ENCODE data around the gene FHOD3. TPM values are rescaled to one million over a fixed set of nuclear protein-coding genes. Genes with fewer than 3 reads are reported as not detected.

Gene FHOD3
- total RNA-seq, 1 experiment from 2014 or later, result 13.0 TPM

DNA sequence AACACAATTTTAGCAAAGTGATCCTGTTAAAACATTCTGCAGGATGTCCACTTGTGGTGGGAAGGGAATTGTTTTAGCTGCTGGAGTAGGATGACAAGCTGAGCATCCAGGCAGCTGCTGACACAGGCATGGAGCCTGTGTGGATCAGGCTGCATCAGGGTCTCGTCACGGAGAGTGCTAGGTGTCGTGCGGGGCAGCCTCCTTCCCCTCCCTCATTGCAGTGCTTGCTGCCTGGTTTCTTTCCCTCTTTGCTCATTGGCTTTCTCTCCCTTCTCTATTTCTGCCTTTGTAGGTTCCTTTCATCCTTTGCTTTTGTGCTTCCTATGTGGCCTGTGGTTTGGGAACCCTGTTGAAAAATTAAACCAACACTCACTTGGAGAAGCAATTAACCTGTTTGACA lies 358.4 kb downstream of the FHOD3 start:
- no peak for DNase-seq (ENCODE audit: low spot score)

DNA sequence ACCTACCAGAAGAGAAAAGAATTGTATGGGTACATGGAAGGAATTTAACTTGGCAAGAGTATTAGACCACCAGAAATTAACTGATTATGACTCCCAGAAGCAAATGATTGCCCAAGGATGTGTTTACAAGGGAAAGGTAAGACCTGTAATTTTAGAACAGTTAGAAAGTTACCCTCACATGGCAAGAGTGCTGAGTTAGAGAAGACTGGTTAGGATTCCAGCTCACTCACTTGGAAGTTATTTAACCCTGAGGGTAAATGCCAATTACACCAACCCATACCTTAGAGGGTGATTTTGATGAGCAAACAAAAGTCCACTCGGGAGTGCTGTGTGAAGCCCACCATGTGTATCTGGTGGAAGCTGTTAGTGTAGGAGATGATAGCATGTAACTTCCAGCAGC lies 361.1 kb downstream of the FHOD3 start:
- no peak for DNase-seq (ENCODE audit: low spot score)

DNA sequence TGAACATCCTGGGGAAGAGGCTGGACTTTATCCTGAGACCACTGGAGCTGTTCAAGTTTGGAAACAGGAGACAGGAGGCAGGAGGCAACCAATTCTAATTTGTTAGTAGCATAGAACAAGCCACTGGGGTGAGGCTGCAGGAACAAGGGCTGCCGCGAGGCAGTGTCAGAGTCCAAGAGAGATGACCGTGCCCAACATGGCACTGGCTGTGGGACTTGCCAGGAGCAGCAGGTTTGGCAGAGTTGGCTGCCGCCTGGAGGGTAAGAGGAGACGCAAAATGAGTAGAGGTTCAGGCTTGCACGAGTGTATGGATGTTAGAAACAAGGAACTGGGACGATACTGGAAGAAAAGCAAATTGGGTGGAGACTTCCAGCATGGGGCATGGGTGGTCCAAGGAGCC lies 362.8 kb downstream of the FHOD3 start:
- no peak for DNase-seq (ENCODE audit: low spot score)

DNA sequence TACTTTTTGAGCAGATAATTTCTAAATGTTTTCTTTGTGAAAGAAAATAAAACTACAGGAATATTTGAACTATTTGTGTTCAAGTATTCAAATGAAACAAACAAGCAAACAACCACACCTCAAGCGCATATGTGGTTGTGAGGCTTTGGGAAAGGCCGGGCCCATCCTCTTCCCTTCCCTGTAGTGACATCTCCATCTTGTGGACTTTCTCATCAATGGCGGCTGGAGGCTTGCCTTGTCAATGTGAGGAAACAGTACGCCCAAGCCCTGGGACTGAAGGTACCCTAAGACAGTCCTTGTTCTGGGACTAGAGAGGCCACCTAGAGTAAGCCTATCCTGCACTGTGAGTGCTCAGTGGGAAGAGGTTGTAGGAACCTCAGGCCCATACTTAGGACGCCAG lies 364.5 kb downstream of the FHOD3 start:
- peak; percentile 33 for DNase-seq (ENCODE audit: low spot score)

DNA sequence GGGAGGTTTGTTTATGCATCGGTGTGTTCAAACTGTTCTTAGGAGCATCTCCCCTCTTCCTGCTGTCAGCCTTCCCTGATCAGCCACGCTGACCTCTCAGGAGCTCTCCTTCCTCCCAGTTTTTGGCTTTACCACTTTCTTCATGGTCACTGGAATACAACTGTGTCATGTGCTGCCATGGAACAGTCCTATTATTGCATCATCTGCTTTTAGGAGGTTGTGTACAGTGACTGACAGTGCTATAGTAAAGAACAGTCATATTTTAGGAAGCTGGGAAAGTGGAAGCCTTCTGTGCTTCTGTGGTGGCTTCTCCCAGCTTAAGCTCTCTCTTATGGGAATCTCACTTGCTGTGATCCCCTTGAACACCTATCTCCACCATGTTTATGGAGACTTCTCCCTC lies 365.8 kb downstream of the FHOD3 start:
- no peak for DNase-seq (ENCODE audit: low spot score)

DNA sequence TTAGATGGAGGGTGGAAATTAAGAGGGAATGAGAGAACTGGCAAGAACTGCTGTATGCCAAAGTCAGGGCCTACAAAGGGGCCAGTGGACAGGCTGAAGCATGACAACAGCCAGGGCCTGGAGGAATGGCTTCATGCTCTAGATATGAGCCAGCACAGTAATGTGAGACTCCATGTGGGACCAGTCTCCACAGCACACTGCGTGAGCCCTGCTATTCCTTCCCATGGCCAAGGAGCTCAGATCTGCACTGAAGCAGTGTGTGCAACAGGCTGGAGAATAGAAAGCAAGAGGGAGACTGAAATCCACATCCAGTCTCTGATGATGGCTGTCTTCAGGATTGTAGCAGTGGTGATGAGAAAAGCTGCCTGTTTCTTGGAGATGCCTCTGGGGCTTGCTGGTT lies 368.4 kb downstream of the FHOD3 start:
- no peak for DNase-seq (ENCODE audit: low spot score)

DNA sequence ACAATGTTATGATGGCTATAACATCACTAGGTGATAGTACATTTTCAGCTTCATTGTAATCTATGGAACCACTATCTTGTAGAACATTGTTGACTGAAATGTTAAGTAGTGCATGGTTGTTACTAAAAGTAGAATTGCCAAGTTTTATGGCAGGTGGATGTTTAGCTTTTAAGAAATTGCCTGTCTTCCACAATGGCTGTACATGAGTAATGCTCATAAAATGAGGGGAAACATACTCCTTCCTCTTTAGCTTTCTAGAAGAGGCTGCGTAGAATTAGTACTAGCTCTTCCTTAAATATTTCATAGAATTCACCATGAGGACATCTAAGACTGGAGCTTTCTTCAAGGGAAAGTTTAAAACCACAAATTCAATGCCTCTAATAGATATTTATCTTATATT lies 370.3 kb downstream of the FHOD3 start:
- DNase-seq (ENCODE audit: low spot score), result no peak

DNA sequence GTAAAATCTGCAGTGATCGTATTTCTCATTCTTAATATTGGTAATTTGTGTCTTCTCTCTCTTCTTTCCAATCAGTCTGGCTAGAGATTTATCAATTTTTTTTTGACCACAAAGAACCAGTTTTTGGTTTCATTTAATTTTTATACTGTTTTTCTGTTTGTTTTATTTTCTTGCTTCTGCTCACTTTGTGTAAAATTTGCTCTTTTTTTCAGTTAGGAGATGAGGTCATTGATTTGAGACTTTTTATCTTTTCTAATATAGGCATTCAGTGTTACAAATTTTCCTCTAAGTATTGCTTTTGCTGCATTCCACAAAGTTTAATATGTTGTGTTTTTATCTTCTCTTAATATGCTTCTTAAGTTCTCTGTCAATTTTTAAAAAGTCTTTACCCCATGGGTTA lies 370.8 kb downstream of the FHOD3 start:
- DNase-seq (ENCODE audit: low spot score), result no peak

DNA sequence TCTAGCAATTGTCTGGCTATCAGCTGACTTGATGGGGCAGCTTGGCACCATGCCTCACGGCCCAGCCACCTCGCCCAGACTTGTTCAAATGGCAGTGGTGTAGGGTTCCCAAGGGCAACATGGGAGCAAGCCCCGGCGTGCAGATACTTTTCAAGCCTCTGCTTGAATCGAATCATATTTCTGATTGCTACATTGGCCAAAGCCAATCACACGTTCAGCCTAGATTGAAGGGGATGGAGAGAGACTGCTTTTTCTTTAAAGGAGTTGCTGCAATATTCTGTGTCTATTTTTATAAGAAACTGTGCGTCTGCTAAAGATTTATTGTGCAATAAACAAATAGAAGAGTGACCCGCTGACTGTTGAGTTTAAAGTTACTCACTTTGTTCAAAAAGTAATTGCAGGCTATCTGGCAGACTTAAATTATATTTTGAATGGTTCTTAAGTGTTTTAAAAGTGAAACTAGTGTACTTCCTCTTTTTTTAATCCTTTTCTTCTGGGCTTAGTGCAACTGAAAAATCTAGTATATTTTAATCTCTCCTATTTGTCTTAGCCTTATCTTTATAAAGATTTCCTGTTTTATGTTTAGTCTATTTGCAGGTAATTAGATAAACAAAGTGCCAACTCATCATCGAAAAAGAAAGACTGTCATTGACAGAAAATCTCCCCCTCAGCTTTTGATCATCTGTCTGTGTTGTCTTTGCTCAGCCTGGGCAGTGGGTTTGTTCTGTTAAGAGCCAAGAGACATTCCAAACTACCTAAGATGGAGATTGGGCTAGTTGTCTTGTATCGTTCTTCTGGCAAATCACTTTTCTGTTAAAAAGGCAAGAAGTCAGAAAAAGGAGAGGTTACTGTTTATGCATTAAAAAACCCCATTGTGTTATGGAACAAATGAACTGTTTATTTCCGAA lies 375.2 kb downstream of the FHOD3 start:
- DNase-seq (ENCODE audit: low spot score), result peak; percentile 21

DNA sequence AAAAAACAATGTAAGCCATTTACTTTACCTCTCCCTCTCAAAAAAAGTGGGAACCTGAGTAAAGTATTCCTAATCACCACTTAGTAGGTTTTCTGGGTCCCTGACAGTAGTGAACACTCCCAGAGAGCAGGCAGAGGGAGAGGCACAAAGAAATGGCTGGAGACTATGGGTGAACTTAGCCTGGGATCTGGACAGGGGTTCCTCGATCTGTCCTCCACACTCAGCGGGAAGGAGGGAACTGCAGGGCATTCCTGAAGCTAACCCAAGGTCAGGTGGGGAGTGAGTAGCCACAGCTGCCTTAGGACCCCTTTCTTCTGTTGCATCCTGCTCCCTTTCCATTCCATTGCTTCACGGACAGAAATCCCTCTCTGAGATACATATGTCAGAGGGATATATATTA lies 375.9 kb downstream of the FHOD3 start:
- DNase-seq (ENCODE audit: low spot score), result no peak

DNA sequence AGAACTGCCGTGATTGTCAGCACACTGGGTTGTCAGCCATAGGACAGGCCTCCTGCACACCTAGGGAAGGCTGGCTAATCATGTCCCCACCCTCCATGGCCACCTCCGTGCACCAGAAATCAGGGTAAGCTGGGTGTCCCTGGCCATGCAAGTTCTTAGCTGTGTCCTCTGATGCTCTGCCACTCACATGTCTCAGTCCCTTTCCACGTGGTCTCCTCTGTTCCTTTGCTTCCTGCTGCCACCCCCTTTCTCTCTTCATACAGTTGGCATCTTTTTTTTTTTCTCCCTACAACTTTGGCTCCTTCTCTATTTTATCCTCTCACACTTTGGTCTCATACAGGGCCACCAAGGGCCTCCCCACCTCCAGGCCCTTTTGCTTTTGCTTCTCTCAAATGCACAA lies 377.6 kb downstream of the FHOD3 start:
- no peak for DNase-seq (ENCODE audit: low spot score)

DNA sequence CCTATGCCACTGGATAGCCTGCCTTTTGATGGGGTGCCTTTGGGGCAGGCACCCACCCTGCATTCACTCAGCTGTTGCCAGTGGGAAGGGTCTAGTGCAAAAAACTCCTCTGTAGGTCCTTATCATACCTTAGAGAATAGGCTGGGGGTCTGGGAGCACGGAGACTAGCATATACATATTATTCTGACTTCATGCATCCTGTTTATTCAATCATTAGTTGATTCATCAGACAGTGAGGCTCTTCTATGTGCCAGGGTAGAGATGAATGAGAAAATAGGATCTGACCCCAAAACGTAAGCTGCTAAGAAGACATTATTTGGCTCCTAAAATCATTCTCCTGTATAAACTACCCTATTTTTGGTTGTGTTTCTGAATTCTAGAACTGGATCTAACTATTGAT lies 378.0 kb downstream of the FHOD3 start:
- DNase-seq (ENCODE audit: low spot score), result no peak

DNA sequence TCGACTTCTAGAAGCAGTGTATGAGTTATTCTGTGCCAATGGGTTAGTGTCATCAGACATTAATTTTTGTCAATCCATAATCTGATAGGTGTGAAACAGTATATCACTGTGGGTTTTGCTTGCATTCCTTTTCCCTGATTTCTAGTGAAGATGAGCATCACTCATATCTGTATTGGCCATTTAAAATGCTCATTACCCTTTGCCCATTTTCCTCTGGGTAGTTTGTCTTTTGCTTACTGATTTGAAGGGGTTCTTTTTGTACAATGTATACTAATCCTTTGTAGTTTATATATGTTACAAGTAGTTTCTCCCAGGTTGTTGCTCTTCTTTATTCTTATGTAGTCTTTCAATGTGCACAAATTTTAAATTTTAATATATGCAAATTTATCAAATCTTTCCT lies 379.1 kb downstream of the FHOD3 start:
- no peak for DNase-seq (ENCODE audit: low spot score)

DNA sequence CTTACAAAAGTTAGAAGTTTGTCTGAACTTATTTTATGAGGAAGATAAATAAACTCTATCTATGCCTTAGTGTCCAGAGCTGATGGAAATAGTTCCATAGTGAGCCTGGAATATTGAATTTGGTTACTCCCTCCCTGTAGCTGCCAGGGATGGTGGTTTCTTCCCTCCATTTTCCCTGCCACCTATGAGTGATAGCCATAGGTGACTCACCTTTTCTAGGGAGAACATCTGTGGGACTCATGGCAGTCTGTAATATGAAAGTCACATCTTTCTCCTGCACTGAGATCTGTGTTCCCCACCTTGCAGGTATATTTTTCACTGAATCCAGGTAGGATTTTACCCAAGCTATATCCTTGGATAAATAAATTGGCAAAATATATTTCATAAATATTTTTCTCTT lies 382.5 kb downstream of the FHOD3 start:
- no peak for DNase-seq (ENCODE audit: low spot score)

DNA sequence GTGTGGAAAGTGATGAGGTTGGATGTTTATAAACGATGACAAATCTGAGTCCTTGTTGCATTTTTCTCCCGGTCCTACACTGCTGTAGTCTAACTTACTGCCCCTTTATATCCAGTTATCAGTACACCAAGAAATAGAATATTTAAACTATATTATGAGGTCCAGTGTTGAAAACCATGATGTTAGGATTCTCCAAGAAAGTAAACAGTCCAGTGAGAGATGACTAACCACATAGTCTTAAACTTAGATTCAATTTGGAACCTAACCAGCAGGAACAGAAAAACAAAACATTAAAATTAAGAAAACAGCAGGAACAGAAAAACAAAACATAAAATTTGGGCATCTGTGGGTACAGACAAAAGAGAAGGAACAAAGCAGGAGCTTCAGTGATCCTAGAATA lies 388.1 kb downstream of the FHOD3 start:
- no peak for DNase-seq (ENCODE audit: low spot score)

DNA sequence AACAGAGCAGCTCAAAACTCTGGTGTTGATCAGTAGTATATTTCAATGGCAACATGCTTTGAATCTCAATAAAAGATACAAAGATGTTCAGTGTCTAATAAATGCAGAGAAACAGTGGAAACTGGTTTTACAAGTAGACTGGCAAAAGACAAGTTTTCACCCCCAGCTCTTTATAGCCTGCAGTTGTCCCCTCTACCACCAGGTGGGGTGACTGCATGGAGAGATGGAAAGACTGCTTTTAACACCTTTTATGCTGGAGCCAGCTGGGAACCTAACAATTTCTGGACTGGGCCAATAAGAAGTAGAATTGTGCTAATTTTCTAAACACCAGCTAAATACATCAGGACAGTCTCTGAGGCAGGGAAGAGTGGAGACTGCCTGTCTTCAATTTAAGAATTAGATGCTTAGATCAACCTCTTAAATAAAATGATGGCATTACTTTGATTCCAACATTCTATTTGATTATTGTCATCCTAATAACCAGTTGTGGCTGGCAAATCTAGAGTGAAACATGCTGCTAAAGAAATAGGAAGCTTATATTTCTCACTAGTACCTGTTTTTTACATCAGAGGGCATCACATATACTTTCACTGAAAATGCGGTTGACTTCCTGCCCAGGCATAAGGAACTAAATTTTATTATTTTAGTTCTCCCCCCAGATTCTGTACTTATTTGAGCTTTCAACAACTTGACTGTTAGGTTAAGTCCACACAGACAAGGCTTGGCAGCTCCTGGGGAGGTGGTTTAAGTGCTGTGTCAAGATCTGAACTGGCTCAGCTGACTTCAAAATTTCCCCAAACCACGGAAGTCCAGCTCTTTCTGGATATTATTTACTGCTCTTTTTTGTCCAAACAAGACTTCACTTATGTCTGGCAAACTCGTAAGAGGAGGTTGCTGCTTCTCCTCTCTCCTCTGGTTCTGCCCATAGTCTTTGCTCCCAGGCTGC lies 390.8 kb downstream of the FHOD3 start:
- DNase-seq (ENCODE audit: low spot score), result peak; percentile 66

DNA sequence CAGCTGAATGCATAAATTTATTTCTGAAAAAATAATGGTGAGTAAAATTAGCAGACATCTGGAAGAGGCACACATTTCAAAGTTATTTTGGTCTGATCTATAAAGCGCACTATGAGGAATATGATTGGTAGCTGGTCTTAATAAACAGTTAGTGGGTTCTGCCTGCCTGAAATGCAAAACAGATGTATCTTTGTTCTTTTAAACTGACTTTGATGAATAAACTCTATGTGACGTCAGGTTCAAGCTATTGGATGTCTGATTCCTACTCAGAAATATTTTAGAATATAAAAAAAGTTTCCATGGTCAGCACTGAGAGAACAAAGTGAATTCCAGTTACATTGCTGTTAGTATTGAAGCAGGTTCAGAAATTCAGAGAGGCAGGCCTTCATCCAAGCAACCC lies 394.9 kb downstream of the FHOD3 start:
- no peak for DNase-seq (ENCODE audit: low spot score)

DNA sequence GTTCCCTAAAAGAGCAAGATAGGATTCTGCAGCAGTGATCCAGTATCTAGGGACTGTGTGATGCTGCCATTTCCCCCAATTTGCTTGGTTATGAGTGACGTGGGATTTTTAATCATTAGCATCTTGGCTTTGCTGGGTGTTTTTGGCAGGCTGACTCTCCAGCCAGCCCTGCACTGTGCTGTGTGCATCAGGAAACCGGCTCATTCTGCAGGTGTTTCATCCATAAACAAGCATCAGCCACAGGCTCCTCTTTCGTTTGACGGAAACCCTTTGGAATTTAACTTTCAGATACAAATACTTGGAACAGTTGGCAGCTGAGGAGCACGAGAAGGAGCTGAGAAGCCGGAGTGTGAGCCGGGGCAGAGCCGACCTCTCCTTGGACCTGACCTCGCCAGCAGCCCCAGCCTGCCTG lies 395.4 kb downstream of the FHOD3 start:
- DNase-seq (ENCODE audit: low spot score), result no peak

DNA sequence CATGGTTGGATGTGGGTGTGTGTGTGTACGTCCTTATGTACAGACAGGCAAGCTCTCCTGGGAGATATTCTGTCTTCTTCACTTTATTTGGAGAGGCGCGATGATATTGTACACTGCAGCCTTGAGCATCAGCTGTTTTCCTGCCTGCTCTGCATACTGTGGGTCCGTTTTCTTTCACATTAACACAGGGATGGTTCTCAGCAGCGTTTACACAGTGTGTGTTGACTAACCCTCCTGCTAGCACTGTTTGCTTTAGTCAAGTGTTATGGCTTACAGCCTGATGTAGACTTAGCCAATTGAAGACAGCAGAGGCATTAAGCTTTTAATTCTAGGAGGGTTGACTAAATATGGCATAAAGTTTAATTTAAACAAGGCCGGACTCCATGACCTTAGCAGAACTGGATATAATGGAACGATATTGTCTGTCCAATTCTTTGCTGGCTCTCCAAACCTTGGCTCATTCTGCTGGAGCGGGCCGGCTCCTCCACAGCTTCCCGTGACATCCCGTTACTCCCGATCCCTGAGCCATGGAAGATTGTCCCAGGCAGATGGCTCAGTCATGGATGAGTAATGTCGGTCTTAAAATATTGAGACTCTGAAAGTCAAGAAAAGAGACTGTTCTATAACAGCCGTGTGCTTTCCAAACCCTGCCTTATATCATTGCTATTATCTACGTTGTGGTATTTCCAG lies 396.6 kb downstream of the FHOD3 start:
- no peak for DNase-seq (ENCODE audit: low spot score)

DNA sequence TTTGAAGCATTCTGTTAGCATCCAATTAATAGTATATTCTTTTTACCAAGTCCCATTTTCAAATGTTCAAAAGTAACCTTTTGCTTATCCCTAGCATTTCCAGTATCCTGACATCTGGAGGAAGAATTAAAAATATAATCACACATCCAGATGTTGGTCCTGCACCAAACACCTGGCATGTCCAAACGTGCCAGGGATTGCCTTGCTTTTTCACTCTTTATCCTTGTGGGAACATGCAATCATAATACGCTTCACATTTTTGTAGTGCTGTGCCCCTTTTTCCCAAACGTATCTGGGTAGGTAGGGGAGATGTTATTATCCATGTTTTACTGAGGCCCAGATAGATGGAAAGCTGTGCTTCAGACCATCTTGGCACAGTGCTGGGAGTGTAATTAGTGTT lies 398.3 kb downstream of the FHOD3 start:
- no peak for DNase-seq (ENCODE audit: low spot score)

DNA sequence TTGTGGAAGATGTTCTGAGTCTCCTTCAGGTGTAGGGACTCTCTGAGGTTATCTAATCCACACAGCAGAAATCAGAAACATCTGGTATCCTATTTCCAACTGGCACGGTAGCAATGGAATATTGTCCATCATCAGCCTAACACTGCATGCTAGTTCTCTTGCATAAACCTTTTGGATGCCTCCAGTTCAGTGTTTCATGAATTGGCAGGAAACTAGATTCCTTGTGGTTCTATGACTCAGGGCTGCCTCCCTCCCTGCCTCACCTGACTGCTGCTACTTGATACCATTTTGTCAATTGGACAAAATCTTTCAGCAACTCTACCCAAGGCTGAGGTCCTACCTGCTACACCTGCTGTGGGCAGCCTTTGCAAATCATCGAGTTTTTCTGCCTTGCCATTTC lies 400.4 kb downstream of the FHOD3 start:
- peak; percentile 81 for DNase-seq (ENCODE audit: low spot score)

DNA sequence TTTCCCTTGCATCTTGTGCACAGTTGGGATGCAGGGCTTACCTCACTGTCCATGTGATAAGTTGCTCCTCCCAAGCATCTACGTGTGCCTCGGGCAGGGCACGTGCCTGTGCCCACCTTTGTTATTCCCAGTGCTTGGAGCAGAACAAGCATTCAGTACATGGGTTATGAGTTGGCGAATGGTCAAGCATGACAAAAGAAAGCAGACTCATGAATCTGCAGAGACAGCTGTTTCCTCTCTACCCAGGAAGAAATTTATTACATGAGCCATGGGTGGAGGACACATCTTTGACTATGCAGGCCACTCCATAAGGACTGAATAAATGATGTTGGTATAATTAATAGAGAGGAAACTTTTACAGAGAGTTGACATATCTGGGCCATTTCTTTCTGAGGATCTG lies 403.4 kb downstream of the FHOD3 start:
- no peak for DNase-seq (ENCODE audit: low spot score)
